Smooth muscle cell (in vitro differentiated cells): ENCODE results near the gene HDAC4. TPM values are rescaled to one million over a fixed set of nuclear protein-coding genes. Genes with fewer than 3 reads are reported as not detected.

ENCODE experiments used
- DNase-seq: peaks from one replicate; lab custom pipeline; 2025; ENCODE audit not compliant: unreplicated experiment; lab: John Stamatoyannopoulos, UW
- H2AFZ ChIP-seq: fragments of 200-600 bp; sonication (generic); 2 replicates; pipeline ENCODE4 v1.6.0; 2016; ENCODE audit warnings: antibody characterized with exemption, low read depth, mild to moderate bottlenecking
- H3F3A ChIP-seq: fragments of 200-600 bp; sonication (generic); 2 replicates; pipeline ENCODE4 v1.6.0; 2017; ENCODE audit warnings: antibody characterized with exemption, low read depth
- H3K27ac ChIP-seq: fragments of 200-600 bp; sonication (generic); 2 replicates; pipeline ENCODE4 v1.5.1; 2016; ENCODE audit warnings: low read depth, mild to moderate bottlenecking
- H3K27me3 ChIP-seq: fragments of 200-600 bp; sonication (generic); 2 replicates; pipeline ENCODE4 v1.6.1; 2016; ENCODE audit warnings: low read depth, mild to moderate bottlenecking
- H3K36me3 ChIP-seq: fragments of 200-600 bp; sonication (generic); 2 replicates; pipeline ENCODE4 v1.5.1; 2016; ENCODE audit warnings: low read depth
- H3K4me1 ChIP-seq: fragments of 200-600 bp; sonication (generic); 2 replicates; pipeline ENCODE4 v1.5.1; 2016; ENCODE audit warnings: low read depth
- H3K4me2 ChIP-seq: fragments of 200-600 bp; sonication (generic); 2 replicates; pipeline ENCODE4 v1.6.0; 2016; ENCODE audit warnings: mild to moderate bottlenecking
- H3K4me3 ChIP-seq: fragments of 200-600 bp; sonication (generic); 2 replicates; pipeline ENCODE4 v1.5.1; 2016; ENCODE audit warnings: mild to moderate bottlenecking
- H3K79me2 ChIP-seq: fragments of 200-600 bp; sonication (generic); 2 replicates; pipeline ENCODE4 v1.6.0; 2016; ENCODE audit warnings: low read depth, mild to moderate bottlenecking
- H3K9ac ChIP-seq: fragments of 200-600 bp; sonication (generic); 2 replicates; pipeline ENCODE4 v1.6.0; 2016; ENCODE audit warnings: low read depth
- H3K9me3 ChIP-seq: fragments of 200-600 bp; sonication (generic); replicated peaks from 2 replicates; pipeline ENCODE4 v1.5.1; 2016; ENCODE audit warnings: low read depth
- H4K20me1 ChIP-seq: fragments of 200-600 bp; sonication (generic); 2 replicates; pipeline ENCODE4 v1.6.0; 2016; ENCODE audit warnings: low read depth
- WGBS: methylation state at CpG from one replicate; pipeline ENCODE4 v1.1.7; 2016; ENCODE audit warnings: low lambda C conversion rate; 5-methylcytosine and 5-hydroxymethylcytosine counted together
- polyA plus RNA-seq: library from polyadenylated mRNA; unstranded; fragments of >200 nt; fragmentation: Nextera tagmentation; extraction: Ambion mirVana; gene quantifications from 2 replicates; pipeline ENCODE4 v1.2.1, GENCODE V29; 2016
- total RNA-seq: library from RNA; depleted of rRNA; stranded (reverse); fragments of >200 nt; gene quantifications from 2 replicates; pipeline ENCODE4 v1.2.3, GENCODE V29; 2014
- TF ChIP-seq, protein P1 (sequence below): fragments of 200-600 bp; sonication (generic); IDR thresholded peaks from 2 replicates; pipeline ENCODE4 v1.5.1; 2017; ENCODE audit warnings: borderline replicate concordance, mild to moderate bottlenecking, antibody characterized with exemption; ENCODE audit not compliant: insufficient read depth, poor library complexity, severe bottlenecking

HDAC4 gene
- total and polyA plus RNA-seq, 2 experiments from 2014 or later = 6.2 to 35.7 TPM

DNA sequence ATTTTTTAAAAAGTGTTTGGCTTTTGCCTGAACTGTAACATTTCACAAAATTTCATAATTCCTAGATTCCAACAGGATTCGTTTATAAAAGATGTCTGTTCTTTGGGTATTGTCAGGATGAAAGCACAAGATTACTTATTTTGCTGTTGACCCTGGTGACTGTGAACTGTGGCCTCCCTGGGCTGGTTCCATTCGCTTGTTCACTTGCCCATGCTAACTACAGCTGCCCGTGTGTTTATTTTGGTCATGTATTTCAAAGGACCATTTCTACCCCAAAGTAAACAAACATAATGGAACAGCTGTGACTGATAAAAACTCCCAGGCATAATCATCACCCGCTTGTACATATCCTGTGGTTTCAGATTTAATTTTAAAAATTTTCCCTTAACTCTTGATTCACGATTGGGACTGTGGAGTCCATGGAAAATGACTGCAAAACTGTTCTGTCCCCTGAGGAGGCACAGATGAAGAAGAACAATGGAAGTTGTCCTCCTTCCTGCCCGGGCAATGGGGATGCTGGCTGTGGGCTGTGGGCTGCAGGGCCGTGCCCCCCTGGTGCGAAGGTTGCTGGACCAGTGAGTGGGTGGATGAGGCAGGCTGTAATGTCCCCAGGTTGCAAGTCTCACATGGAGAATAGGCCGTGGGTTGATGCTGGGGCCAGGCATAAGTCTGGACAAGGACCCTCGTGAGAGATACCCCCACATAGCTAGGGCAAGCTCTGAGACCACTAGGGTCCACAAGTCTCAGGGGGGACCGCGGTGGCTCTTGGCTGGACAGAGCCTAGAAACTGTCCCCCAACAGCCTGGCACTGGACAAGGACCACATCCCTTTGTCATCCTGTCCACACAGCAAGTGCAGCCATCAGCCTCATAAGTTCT is 28.9 kb upstream of the HDAC4 start:
- no peaks in the 10 kb centered on the region for H3F3A ChIP-seq
- no peak overlapping the region for H3K27ac ChIP-seq
- no peaks in the 10 kb centered on the region for H3K4me1 ChIP-seq
- no peak overlapping the region for H2AFZ ChIP-seq
- no peak overlapping the region for H3K4me3 ChIP-seq
- H3K79me2 ChIP-seq = no peaks in the 10 kb centered on the region
- no peaks in the 10 kb centered on the region for H3K27me3 ChIP-seq
- TF ChIP-seq, protein P1, sequence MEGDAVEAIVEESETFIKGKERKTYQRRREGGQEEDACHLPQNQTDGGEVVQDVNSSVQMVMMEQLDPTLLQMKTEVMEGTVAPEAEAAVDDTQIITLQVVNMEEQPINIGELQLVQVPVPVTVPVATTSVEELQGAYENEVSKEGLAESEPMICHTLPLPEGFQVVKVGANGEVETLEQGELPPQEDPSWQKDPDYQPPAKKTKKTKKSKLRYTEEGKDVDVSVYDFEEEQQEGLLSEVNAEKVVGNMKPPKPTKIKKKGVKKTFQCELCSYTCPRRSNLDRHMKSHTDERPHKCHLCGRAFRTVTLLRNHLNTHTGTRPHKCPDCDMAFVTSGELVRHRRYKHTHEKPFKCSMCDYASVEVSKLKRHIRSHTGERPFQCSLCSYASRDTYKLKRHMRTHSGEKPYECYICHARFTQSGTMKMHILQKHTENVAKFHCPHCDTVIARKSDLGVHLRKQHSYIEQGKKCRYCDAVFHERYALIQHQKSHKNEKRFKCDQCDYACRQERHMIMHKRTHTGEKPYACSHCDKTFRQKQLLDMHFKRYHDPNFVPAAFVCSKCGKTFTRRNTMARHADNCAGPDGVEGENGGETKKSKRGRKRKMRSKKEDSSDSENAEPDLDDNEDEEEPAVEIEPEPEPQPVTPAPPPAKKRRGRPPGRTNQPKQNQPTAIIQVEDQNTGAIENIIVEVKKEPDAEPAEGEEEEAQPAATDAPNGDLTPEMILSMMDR = no peak
- peak overlapping the region; percentile 18 for H3K4me2 ChIP-seq
- peaks cover 7% of the 10 kb centered on the region for H3K9me3 ChIP-seq
- 67% methylated on average over 12 of the region's 12 CpGs for WGBS
- no peaks in the 10 kb centered on the region for H4K20me1 ChIP-seq
- DNase-seq = no peak
- H3K9ac ChIP-seq = no peak overlapping the region
- no peaks in the 10 kb centered on the region for H3K36me3 ChIP-seq

DNA sequence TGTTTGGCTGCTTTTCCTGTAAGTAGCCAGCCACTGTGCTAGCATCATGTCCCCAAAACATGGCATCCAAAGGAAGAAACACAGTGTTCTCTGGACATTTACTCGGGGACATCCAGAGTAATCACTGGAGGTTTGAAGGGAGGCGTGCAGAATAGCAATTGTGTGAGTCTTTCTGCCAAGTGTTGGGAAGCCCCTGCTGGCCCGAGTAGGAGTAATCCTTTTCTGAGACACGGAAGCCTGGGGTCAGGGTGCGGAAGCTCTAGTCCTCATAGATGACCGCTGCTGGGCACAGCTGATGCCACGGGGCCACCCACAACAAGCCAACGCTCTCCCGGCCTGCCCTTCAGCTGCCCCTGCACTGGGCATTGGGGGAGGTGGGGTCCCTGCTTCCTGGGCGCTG is 24.8 kb upstream of the HDAC4 start:
- TF ChIP-seq, protein P1 = no peak
- Histone ChIP-seq H3K9ac (no peak overlapping the region), H3K79me2 (no peaks in the 10 kb centered on the region), H3K36me3 (no peaks in the 10 kb centered on the region), H4K20me1 (no peaks in the 10 kb centered on the region), H3K4me2 (no peak overlapping the region), H3K4me3 (no peak overlapping the region), H3K4me1 (no peaks in the 10 kb centered on the region), H3K27me3 (no peaks in the 10 kb centered on the region), H3F3A (no peaks in the 10 kb centered on the region), H3K9me3 (no peaks in the 10 kb centered on the region), H3K27ac (no peak overlapping the region), H2AFZ (no peak overlapping the region)
- WGBS = 77% methylated on average over 10 of the region's 10 CpGs
- no peak for DNase-seq

DNA sequence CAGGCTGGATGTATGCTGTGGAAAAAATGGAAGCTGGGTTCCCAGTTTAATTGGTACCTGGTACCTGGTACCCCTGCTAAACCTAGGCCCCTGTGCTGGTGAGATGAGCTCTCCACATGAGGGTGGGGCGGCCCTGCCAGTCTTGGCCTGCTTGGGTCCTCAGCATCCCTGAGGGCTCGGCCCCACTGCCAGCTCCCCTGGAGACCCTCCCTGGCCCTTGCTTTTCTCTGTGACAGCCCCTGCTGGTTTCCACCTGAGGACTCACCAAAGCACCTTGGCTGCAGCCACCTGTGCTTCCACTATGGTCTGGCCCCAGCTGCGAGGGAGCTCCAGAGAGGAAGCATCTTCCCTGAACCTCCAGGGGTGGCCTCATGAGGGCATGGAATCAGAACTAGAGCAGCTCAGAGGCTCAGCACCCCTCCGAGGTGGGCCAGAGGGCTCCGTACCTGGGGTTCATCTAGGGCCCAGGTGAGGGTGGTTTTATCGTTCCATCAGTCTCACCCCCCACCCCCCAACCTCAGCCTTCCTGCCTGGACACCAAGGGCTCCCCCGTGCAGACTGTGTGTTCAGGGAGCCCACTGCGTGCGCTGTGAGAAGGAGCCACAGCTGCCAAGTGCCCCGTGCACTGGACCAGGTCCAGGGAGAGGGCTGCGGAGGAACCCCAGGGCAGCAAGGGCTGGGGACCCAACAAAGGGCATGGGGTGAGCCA is 23.7 kb upstream of the HDAC4 start:
- no peak for DNase-seq
- no peaks in the 10 kb centered on the region for H3K79me2 ChIP-seq
- TF ChIP-seq, protein P1 = no peak
- no peak overlapping the region for H3K4me2 ChIP-seq
- H3K4me1 ChIP-seq = no peaks in the 10 kb centered on the region
- no peaks in the 10 kb centered on the region for H3K36me3 ChIP-seq
- H3F3A ChIP-seq = no peaks in the 10 kb centered on the region
- no peak overlapping the region for H3K4me3 ChIP-seq
- 95% methylated on average over 11 of the region's 11 CpGs for WGBS
- H2AFZ ChIP-seq = no peak overlapping the region
- no peaks in the 10 kb centered on the region for H3K27me3 ChIP-seq
- no peak overlapping the region for H3K9ac ChIP-seq
- H3K9me3 ChIP-seq = no peaks in the 10 kb centered on the region
- H3K27ac ChIP-seq = no peak overlapping the region
- no peaks in the 10 kb centered on the region for H4K20me1 ChIP-seq
